Astrocyte of the spinal cord (primary cell): Measurements from ENCODE around the gene LRRC27.

Experiments
- DNase-seq: peaks from one replicate; pipeline ENCODE4 v3.0.0; 2011; ENCODE audit warnings: low read depth, low spot score
- H3K4me3 ChIP-seq: 2 replicates; pipeline ENCODE4 v1.5.1; 2011; ENCODE audit warnings: low read depth, mild to moderate bottlenecking, low read length, moderate library complexity
- CTCF ChIP-seq: IDR thresholded peaks from 2 replicates; pipeline ENCODE4 v1.5.1; 2012; ENCODE audit warnings: low read depth, mild to moderate bottlenecking, low read length, inconsistent platforms
- in situ Hi-C: cut with HindIII; loops from 2 replicates; pipeline ENCODE4 v1.10.0; 2017; ENCODE audit warnings: low sequenced_read_pairs

LRRC27 gene

DNA sequence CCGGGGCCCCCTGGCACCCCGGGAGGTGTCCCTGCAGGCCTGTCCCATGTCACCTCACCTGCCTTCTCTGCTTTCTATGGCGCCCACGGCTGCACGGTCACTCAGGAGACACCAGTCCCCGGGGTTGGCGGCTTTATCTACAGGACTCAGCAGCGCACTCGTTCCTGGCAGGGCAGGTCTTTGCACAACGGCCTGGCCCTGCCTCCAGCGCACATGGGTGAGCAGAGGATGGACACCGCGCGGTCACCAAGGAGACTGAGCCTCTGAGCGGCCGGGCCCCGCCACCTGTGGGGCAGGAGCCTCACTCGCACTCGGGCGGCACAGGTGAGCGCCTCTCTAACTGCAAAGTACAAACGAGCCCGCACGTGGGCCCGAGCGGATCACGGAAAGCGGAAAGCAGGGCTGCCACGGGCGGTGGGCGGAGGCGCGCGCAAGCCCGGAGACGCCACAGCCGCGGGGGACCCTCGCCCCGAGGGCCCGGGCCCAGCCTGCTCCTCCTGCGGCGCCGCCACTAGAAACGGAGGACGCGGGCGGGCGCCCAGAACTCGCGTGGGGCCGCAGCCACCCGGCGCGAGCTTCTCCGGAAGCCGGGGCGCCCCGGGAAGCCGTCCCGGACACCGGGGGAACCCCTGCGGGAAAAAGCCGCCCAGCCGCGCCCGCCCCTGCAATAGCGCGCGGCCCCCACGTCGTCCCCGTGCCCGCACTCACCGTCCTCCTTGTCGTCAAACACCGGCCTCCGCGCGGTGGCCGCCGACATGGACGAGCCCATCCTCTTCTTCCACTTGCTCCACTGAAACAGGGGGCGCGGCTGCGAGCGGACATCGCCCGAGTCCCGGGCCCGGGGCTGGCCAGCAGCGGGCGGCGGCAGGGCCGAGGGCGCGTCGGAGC lies 24.9 kb upstream of the LRRC27 start:
- no peak for DNase-seq
- in situ Hi-C loops: no loop called here

DNA sequence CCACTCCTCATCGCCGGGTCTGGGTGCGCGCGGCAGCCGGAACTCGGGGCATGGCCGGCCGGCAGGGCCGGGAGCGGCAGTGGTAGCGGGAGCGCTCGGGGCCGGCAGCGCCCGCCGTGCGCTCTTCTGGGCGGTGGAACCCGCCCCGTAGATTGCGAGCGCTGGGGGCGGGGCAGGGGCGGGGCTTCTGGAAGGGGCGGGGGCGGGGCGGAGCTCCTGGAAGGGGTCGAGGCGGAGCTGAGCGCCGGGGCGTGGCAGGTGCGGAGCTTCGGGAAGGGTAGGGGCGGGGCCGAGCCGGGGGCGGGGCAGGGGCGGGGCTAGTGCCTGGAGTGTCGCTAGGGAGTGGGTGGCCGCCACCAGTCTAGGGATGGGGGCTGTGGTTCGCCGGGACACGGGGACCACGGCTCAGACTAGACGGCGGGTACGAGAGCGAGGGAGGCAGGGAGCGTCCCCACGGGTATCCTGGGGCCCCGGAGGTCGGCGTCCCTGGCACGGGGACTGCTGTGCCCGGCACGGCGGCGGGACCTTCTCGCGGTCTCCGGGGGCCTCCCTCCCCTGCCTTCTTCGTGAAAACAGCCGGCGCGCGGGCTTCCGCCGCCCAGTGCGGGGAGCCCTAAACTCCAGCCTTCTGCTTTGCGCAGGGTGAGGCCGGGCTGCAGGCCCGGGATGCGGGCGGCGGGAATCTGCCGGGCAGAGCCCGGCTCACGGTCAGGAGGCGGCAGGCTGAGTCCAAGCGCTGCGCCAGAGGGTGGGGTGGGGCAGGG lies 24.0 kb upstream of the LRRC27 start, which contains the start of gene STK32C:
Gene STK32C (minus strand): TSS at position 128 of the 764 bp plus-strand sequence. CDS start 117 bp downstream, at position 11.
- in situ Hi-C loops: no loop called here
- no peak for TF ChIP-seq CTCF
- peak within 1 kb of the TSS; percentile 65 for H3K4me3 ChIP-seq
- DNase-seq: peak; percentile 86

More for the DNA sequence above, 24.9 kb upstream of the LRRC27 start:
- no peak for TF ChIP-seq CTCF
- peak overlapping the region; percentile 42 for H3K4me3 ChIP-seq

DNA sequence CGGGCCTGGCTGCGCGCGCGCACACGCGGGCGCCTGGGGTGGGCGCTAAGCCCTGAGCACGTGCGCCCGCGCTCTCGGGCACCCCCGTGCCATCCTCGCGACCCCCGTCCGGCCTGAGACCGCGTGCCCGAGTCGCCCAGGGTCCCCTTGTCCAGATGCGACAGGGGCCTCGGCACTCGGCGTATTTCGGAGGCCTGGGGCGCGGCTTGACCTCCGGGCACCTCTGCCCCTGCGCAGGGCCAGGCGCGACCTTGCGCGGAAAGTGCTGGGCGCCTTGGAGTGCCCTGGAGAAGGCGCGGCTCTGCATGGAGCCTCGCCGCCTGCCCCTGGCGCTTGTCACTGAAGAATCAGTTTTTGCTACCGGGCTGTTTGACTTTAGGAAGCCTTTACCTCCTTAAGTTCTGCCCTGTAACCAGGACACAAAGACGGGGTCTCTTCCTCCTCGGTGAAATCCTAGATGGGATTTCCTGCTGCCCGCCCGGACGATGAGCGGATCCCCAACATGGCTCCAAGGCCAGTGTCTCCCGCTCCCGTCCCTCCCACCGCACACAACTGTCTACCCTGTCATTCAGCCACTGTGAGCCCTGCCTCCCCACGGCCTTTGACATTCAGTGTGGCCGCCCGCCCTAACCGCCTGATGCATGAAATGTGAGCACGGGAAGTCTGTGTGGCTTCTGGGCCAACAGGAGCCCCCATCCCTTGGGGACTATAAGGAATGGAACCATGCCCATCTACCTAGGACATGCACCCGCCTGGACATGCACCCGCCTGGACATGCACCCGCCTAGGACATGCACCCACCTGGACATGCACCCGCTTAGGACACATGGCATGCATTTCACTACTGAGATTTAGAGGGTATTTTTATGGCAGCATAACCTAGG lies 23.2 kb upstream of the LRRC27 start:
- in situ Hi-C loops: no loop called here
- peak overlapping the region; percentile 65 for H3K4me3 ChIP-seq
- no peak for TF ChIP-seq CTCF
- DNase-seq: no peak

- DNase-seq: no peak
- in situ Hi-C loops: no loop called here
- H3K4me3 ChIP-seq: no peak overlapping the region
Measured at GRCh38 chr10:132309471-132309865, 22.5 kb upstream of the LRRC27 start.

DNA sequence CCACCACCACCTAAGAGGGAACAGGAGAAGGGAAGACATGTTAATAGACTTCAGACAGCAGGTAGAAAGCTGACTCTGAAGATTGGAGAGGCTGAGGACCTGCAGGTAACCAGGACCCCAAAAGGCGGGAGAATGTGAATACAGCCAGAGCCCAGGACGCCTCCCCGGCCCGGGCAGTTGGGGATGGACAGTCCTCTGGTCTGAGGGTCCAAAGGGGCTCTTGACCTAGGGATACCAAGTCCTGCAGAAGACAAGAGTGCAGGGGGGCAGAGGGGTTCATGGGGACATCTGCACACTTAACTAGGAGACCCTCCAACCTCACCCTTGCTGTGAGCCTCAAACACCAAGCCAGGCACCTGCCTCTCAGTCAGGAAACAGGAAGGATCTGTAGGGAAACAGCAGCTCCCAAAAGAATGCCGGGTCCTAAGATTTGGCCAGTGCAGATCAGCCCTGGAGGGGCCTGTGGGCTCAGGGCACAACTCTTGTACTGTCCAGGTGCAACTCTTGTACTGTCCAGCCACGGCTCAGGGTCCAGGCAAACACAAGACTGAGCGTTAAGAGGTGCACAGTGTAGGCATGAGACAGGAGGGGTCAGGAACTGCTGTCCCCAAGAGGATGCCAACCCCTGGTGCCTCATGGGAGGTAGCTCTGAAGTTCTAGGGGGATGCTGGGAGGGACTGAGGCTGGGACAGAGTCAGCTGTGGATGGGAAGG lies 22.0 kb upstream of the LRRC27 start:
- in situ Hi-C loops: no loop called here
- H3K4me3 ChIP-seq: no peak overlapping the region
- TF ChIP-seq CTCF: no peak
- DNase-seq: no peak

More at GRCh38 chr10:132309471-132309865, 22.5 kb upstream of the LRRC27 start:
- no peak for TF ChIP-seq CTCF
